Activated CD8-positive, alpha-beta memory T cell treated with anti-CD3 and anti-CD28 coated beads, Interleukin-2, amount 50 U/mL, for 24 hours (primary cell): ENCODE data around the gene MTG2.

Experiments
- DNase-seq: peaks from one replicate; pipeline ENCODE4 v3.0.0-alpha.2; 2020; ENCODE audit errors: extremely low read depth

Gene MTG2

GRCh38 chr20:62203378-62204030 lies 20.7 kb downstream of the MTG2 start:
- DNase-seq = no peak

- no peak for DNase-seq
Observed at GRCh38 chr20:62205618-62206387, 23.0 kb downstream of the MTG2 start.

- no peak for DNase-seq
Observed at GRCh38 chr20:62206388-62206775, 23.6 kb downstream of the MTG2 start.

GRCh38 chr20:62208061-62208794 lies 25.4 kb downstream of the MTG2 start:
- DNase-seq = no peak

GRCh38 chr20:62208795-62209755 lies 26.2 kb downstream of the MTG2 start:
- DNase-seq = no peak

- DNase-seq = no peak
Observed at GRCh38 chr20:62209850-62210495, 27.1 kb downstream of the MTG2 start.

- DNase-seq = no peak
Observed at GRCh38 chr20:62210496-62210855, 27.6 kb downstream of the MTG2 start.

GRCh38 chr20:62211216-62211615 lies 28.4 kb downstream of the MTG2 start:
- DNase-seq = no peak

- no peak for DNase-seq
Observed at GRCh38 chr20:62211769-62212288, 29.0 kb downstream of the MTG2 start.

- DNase-seq = no peak
Observed at GRCh38 chr20:62212299-62212698, 29.5 kb downstream of the MTG2 start.

GRCh38 chr20:62214067-62214466 lies 31.2 kb downstream of the MTG2 start:
- DNase-seq = no peak

GRCh38 chr20:62215020-62215990 lies 32.5 kb downstream of the MTG2 start:
- DNase-seq = no peak

- no peak for DNase-seq
Observed at GRCh38 chr20:62215991-62216635, 33.3 kb downstream of the MTG2 start.

GRCh38 chr20:62216636-62217566 lies 34.1 kb downstream of the MTG2 start:
- DNase-seq = no peak

- DNase-seq = no peak
Observed at GRCh38 chr20:62217913-62218773, 35.3 kb downstream of the MTG2 start.

GRCh38 chr20:62219101-62219991 lies 36.5 kb downstream of the MTG2 start:
- DNase-seq = no peak
